Activated effector memory CD4-positive, alpha-beta T cell treated with anti-CD3 and anti-CD28 coated beads, Interleukin-2, amount 50 U/mL, for 16 hours (primary cell): ENCODE measurements around the gene G0S2.
"Not testable (repeated sequence)": the region's sequence is repeated elsewhere in the genome, so short reads cannot be mapped to it uniquely, and the experiment has no call there.

Experiments
- DNase-seq: peaks from one replicate; pipeline ENCODE4 v3.0.0-alpha.2; 2020

Gene G0S2

DNA sequence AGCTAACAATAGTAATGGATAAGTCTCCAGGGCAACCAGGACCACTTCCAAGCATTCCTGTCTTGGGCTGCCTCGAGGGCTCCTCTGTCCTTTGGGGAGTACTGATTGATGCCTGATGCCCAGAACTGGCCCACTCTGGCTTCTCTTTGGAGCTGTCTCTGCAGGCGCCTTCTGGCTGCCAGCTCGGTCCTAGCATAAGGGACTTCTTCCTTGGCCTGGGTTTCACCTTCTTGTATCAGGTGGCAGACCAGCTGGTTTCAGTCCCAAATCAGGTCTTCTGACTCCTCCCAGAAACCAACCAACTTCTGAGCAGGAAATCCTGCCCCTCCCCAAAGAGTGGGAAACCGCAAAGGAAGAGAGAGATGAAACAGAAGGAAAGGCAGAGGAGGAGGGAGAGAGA lies 10.6 kb downstream of the G0S2 start:
- peak; percentile 68 for DNase-seq

DNA sequence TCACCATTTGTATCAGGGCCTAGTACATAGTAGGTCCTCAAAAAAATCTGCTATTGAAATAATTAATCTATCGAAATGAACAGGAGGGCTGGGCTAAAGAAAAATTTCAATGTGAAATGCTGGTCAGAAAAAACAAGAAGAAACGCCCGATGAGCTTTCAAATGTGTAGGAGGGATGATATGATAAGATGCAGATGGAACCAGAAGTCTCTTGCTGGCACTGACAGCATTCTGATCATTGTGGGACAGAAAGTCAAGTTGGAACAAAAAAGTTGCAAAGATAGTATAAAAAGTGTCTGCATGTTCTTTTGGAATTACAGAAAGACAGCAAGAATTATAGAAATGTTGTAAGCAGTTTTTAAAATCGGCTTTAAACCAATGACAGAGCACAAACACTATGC lies 11.1 kb downstream of the G0S2 start:
- DNase-seq = no peak

DNA sequence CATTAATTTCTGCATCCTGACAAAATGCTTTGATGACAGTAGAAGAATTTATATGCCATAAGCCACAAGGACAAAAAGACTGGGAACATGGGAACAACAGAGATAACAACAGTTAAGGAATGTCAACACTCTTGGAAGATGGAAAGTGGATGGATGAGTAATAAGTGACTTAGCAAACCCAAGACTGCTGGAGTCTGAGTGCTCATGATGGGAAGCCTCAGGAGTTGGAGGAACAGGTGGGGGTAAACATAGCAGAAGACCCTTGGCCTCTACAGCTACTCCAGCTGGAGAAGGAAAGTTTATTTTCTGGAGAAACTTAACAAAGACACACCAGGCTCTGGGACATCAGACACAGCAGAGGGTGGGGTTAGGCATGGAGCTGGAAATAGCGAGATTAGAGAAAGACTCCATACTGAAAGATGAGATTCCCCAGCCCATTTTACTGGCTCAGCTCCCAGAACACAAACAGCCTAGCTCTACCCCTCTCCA lies 13.6 kb downstream of the G0S2 start:
- no peak for DNase-seq

DNA sequence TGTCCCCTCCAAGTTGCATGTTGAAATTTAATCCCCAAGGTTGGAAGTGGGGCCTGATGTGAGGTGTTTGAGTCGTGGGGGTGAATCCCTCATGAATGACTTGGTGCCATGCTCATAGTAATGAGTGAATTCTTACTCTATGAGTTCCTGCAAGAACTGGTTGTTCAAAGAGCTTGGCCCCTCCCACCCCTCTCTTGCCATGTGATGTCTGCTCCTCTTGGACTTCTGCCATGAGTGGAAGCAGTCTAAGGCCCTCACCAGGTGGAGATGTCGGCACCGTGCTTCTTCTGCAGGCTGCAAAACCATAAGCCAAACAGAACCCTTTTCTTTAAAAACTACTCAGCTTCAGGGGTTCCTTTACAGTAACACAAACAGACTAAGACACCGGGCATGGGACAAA lies 14.3 kb downstream of the G0S2 start:
- DNase-seq = no peak

DNA sequence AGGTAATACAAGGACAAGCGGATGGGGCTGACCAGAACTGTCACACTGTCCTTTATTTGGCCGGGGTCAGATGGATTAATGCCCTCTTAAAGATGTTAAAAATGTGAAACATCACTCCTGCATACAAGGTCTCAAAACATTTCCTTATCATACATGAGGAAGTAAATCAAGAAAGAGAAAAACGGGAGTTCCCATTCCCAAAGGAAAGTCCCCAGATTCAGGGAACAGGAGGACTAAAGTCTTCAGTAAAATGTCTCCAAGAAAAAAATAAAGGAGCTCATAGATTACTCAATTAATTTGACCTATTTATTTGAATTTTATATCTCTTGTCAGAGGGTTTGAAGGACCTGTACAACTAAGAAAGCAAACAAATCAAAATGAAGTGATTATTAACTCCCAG lies 16.0 kb downstream of the G0S2 start:
- no peak for DNase-seq

DNA sequence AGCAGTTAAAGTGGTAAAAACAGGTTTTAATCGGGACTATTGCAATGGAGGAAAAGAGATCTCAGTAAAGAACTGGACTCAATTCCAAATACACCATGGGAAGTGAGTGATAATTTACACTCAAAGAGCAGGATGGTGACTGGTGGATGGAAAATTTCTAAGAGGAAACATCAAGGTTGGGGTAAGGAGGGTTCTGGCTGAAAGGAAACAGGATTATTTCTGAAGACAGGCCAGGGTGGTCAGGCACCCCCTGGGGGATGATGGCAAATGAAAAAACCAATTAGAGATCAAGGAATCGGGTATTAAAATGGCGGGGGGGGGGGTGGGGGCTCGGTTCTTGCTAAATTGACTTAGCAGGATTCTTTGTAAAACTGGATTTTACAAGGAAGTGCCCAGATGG lies 17.1 kb downstream of the G0S2 start:
- no peak for DNase-seq

DNA sequence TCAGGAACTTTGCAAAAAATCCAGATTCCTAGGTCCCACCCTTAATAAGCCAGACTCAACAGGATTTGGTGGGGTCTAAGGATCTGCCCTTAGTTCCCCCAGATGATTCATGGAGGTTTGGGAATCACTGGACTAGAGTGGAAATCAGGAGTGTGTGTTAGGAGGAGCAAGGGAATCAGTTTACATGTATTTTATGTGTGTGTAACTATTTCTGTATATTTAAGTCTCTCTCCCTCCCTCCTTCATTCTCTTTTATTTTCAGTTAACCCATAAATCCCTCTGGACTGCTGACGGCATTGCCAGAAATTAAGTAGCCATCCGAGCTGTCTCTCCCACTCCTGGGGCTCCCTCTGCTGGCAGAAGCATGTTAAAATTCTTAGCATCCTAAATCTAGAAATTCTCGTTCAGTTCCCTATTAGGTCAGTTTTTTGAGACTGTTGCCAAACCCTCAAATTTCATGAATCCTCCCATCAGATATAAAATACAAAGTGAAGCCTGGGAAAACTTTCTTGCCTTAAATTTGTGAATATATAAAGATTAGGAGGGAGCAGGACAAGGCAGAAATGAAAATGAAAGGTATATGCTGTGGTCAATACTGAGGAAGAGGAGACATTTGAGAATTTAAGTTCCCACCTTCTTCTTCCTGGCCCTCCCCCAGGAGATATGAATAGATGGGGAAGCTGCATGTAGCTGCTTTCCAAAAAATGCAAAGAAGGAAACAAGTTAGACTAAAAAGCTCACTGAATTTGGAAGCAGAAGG lies 17.7 kb downstream of the G0S2 start:
- peak; percentile 87 for DNase-seq

DNA sequence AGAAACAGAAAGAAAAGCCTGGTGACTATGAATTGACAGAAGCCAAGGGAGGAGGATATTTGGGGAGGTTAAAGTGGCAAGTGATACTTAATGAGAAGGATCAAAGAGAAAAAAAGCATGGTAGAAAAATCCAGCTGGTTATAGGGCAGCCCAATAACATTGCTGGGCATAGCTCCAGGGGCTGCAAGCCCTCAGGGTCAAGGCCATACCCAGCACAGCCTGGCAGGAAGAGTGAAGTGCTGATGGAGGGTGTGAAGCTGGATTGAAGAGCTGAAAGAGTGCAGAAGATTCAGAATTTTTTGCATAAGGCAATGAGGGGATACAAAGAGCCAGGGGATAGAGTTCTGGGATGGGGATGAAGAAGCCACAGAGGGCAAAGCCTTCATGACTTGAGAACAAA lies 21.5 kb downstream of the G0S2 start:
- DNase-seq = no peak

DNA sequence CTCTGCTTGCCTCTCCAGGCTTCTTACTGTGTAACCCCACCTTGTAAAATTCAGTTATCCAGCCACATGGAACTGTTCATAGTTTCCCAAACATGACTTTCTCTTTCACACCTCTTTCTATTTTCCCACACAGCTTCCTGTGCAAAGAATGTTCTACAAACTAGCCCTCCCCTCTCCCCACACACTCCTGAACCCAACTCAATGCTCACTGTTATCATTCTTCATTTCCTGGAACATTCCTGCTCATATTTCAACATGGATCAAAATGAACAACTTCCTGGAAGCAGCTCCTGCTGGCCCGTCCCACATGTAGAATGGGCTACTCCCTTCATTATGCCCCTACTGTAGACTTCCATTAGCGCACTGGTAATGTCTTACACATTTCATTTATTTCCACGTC lies 21.9 kb downstream of the G0S2 start:
- no peak for DNase-seq

DNA sequence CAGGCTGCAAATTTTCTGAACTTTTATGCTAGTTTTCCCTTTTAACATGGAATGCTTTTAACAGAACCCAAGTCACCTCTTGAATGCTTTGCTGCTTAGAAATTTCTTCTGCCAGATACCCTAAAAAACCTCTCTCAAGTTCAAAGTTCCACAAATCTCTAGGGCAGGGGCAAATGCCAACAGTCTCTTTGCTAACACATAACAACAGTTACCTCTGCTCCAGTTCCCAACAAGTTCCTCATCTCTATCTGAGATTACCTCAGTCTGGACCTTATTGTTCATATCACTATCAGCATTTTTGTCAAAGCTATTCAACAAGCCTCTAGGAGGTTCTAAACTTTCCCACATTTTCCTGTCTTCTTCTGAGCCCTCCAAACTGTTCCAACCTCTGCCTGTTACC lies 25.5 kb downstream of the G0S2 start:
- DNase-seq = not testable (repeated sequence)

DNA sequence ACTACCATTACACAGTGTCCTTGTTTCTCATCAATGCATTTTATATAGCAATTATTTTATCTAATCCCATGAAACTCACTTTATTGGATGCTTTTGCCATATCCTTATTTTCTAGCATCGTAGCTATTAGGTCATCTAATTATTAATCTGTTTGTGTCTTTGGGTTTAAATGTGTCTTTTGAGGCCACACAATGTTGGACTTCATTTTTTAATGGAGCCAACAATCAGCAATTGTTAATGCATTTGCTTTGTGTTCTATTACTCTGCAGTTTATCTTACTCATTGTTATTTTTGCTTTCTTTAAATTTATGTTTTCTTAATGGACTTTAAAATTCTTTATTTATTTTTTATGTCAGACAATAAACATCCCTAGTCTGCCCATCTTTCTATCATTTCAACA lies 27.6 kb downstream of the G0S2 start:
- no peak for DNase-seq

DNA sequence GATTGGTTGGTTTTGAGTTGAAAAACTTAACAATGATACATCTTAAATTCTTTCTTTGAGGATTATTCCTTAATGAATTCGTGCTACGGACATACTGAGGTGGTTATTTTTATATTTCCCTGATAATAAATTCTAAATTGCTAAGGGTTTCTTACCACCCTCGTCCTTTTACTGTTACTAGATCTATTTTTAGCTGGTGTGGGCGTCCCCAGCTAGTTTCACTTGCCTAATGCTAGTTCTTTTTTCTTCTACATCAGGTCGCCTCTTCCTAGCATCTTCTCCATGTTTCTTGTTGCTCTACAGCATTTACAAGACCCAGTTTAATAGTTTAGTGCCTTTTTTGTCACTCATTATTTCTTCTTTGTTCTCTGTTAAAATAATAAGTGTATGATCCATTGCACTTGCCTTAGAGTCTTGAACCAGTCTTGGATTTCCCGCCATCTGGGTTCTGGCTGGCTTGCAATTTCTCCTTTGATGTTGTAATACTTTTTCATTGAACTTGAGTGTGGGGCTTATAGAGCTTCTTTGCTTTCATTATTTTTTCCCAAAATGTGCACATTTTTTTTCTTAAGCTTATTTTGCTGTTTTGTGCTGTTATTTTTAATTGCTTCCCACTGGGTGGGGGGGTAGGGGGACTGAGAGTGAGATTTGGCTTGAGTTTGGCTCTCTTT lies 28.8 kb downstream of the G0S2 start:
- no peak for DNase-seq

DNA sequence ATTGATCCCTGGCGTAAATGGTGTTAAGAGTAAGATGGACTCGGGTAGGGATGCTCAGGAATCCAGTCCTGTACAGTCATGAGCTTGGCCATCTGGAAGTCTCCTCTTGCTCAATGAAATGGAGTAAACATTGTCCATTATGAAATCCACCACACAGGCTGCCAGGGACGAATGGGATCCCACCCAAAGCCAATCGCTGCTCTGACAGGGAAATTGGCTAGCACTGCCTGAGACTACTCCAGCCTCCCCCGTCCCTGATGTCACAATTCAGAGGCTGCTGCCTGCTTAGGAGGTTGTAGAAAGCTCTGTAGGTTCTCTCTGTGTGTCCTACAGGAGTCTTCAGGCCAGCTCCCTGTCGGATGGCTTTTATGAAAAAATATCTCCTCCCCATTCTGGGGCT lies 29.4 kb downstream of the G0S2 start, which contains the start of gene HSD11B1:
Gene HSD11B1 (plus strand): TSS at position 263 of the 400 bp plus-strand sequence. CDS start 97 bp downstream, at position 360.
- DNase-seq = no peak

DNA sequence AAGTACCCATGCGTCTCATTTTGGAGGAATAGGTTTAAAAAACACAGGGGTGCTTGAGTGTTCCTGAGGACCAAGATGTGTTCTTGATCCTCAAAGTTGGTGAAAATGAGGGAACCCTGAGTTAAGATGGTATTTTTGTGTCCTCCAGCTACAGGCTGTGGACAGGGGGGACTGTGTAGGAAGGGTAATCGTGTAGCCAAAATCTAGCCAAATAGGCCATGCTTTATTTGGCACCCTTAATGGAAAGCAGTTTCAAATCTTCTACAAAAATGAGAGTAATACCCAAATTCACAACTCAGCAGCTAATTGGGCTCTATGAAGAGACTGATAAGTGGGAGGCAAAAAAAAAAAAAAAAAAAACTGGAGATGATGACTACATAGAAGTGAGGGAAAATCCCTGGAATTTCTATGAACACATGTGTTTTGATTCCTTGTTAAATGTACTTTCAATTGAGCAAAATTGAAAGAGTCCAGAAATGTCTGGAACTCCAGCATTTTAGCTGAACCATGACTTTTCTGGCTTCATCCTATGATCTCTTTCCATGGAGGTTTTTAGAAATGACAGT lies 29.9 kb downstream of the G0S2 start:
- no peak for DNase-seq

DNA sequence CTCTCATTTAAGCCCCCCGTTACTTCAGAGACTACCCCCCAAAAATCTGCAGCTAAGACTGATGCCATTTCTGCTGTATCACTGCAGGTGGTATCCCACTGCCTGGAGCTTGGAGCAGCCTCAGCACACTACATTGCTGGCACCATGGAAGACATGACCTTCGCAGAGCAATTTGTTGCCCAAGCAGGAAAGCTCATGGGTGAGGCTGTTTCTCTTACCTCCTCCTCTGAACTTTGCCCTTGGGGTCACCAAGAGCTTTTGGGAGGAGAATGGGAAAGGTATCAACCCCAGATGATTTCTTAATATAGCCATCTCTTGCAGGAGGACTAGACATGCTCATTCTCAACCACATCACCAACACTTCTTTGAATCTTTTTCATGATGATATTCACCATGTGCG lies 31.4 kb downstream of the G0S2 start:
- DNase-seq = no peak

DNA sequence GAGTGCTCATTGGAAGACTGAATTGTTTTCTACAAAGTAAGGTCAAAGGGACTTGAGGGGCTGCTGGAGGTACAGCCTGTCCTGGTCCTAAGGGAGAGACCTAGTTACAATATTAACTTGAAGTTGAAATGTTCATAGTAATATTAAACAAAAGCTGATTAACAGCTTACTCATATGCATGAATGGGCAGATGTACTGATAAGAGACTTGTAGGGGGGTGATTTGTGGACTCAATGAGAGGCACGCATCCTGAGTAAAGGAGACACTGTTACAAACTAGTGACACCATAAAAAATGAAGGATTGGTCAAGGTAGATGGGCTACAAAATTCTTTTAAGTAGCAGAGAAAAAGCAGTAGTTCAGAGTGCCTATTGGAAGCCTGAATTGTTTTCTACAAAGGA lies 32.1 kb downstream of the G0S2 start:
- DNase-seq = no peak

DNA sequence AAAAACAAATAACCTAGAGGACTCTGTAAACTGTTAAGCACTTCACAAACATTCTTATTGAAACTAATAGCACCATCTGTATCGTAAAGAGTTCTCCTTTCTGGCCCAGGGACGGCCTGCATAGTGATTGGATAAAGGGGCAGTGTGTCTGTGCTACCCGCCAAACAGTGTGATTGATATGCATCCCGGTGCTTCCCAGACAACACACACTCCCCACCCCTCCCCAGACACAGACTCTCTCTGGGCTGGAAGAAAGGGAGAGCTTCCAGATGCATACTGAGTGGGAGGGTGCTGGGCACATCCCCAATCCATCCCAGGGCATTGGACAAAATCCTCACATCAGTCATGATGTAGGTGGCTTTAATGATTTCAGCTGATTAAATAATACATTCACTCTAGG lies 33.1 kb downstream of the G0S2 start:
- no peak for DNase-seq

DNA sequence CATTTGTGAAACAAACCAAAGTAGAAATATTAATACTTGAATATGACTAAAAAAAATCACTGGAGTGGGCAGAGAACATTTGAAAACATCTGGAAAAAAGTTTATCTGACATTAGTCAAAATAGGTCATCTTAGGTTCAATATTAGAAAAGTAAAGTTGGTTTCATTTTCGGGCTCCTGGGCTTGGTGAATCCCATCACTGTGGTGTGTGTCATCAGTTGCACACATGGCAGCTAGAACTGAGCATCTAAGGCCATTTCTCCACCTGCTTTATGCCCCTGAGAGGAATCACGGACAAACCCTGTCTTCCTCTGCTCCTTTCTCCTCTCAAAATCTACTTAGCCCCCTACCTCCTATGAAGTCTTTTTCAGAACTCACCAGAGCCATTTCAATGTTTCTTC lies 34.9 kb downstream of the G0S2 start:
- DNase-seq = no peak

DNA sequence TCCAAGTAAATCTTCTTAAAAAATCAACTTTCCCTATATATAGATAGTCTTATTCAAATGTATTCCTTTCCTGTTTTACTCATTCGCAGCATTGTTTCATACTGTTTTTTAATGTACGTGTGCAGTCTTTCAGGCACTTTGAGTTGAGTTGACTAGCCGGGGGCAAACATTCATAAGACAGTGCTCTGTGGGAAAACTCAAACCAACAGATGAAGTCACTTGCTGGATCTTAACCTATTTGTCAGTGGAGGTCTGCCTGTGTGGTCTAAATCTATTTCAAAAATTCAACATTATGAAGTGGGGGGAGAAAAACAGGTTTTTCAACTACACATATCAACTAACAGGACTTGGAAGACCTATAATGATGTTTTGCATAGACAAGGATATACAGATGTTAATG lies 35.6 kb downstream of the G0S2 start:
- no peak for DNase-seq

DNA sequence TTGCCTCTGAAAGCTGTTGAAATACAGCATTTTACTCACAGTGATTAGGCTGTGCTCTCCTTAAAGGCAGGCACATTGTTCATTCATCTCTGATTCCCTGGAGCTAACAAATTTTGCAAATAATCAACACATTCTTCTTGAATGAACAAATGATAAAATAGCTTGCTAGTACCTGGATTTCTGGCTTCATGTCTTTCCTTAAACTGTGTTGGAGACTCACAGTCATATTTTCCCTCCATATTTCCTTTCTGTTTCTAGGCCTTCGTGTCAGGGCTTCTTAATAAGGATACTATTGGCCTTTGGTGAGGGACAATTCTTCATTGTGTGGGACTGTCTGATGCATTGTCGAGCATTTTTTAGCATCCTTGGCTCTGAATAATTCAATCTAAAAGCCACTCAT lies 39.1 kb downstream of the G0S2 start:
- no peak for DNase-seq

DNA sequence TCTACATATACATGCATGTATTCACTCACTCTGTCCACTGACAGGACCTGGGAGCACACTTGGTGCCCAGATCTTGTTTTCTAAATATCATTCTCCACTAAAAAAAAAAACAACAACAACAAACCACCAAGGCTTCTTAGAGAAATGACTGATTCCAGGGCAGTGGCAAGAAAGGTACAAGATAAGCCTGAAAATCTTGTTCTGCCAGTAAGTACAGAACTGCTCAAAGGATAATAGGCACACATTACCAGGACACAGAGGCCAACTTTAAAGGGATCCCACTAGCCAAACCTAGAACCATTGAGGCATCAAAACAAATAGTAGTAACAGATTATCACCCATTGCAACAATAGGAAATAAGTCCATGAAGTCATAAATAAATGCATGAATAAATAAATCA lies 40.1 kb downstream of the G0S2 start:
- no peak for DNase-seq

DNA sequence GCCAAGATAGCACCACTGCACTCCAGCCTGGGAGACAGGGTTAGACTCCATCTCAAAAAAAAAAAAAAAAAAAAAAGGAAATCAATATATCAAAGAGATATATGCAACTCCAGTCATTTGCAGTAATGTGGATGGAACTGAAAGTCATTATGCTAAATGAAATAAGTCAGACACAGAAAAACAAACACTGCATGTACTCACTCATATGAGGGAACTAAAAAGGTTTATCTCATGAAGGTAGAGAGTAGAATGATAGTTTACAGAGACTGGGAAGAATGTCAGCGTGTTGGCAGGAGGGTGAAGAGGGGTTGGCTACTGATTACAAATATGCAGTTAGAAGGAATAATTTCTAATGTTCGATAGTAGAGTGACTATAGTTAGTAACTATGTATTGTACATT lies 42.6 kb downstream of the G0S2 start:
- DNase-seq = no peak

DNA sequence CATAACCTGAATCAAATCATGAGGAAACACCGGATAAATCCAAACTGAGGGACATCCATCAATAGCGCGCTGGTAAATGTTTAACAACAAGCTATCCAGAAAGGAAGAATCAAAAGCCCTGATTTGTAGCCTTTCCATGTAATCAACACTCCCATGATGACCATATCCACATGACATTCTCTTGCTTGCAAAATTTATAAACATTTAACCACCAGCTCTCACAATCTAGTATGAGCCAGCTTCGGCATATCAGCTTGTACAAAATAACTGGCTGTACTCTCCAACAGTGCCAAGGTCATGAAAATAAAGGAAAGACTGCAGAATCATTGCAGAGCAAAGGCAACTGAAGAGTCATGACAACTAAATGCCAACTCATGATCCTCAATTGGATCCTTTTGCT lies 45.1 kb downstream of the G0S2 start:
- no peak for DNase-seq

DNA sequence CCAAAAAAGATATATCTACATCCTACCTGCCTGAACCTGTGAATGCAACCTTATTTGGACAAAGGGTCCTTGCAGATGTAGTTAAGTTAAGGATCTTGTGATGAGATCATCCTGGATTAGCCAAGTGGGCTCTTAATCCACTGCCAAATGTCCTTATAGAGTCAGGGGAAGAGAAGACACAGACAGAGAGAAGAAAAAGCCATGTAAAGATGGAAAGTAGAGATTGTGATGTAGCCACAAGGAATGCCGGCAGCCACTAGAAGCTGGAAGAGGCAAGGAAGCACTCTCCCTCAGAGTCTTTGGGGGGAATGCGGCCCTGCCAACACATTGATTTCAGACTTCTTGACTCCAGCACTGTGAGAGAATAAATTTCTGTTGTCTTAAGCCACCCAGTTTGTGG lies 45.6 kb downstream of the G0S2 start:
- DNase-seq = no peak
